SK-N-SH treated with all-trans-retinoic acid at 6 μM for 48 hours (cell line): ENCODE data around the gene DSTYK.
"Not testable (repeated sequence)": the region's sequence is repeated elsewhere in the genome, so short reads cannot be mapped to it uniquely, and the experiment has no call there.

Experiments
- ATAC-seq: fragments of 200-7000 bp; cut with Tn5 transposase; 3 replicates; pipeline ENCODE4 v1.9.1; 2020; ENCODE audit warnings: mild to moderate bottlenecking, moderate library complexity
- ARNTL ChIP-seq: fragments of 450-650 bp; formaldehyde crosslinking; IDR thresholded peaks from 2 replicates; pipeline ENCODE4 v1.5.0; 2020; ENCODE audit warnings: low read depth, mild to moderate bottlenecking, moderate library complexity, borderline replicate concordance
- BACH2 ChIP-seq: fragments of 250-450 bp; sonication (Bioruptor Pico); IDR thresholded peaks from 2 replicates; pipeline ENCODE4 v1.9.0; 2021; ENCODE audit warnings: mild to moderate bottlenecking, borderline replicate concordance
- CREB5 ChIP-seq: fragments of 250-450 bp; sonication (Bioruptor Pico); IDR thresholded peaks from 2 replicates; pipeline ENCODE4 v1.5.1; 2020; ENCODE audit warnings: low read depth, mild to moderate bottlenecking, moderate library complexity
- CSRNP3 ChIP-seq: fragments of 250-450 bp; sonication (Bioruptor Pico); IDR thresholded peaks from 2 replicates; pipeline ENCODE4 v1.5.1; 2021; ENCODE audit warnings: mild to moderate bottlenecking, moderate library complexity
- ESRRG ChIP-seq: fragments of 250-450 bp; sonication (Bioruptor Pico); IDR thresholded peaks from 2 replicates; pipeline ENCODE4 v1.6.1; 2021; ENCODE audit warnings: mild to moderate bottlenecking
- GLIS3 ChIP-seq: fragments of 250-450 bp; sonication (Bioruptor Pico); IDR thresholded peaks from 2 replicates; pipeline ENCODE4 v1.5.0; 2020; ENCODE audit warnings: mild to moderate bottlenecking, moderate library complexity
- ISL1 ChIP-seq: fragments of 250-450 bp; sonication (Bioruptor Pico); IDR thresholded peaks from 2 replicates; pipeline ENCODE4 v2.1.2; 2022; ENCODE audit warnings: mild to moderate bottlenecking, moderate library complexity
- OSR1 ChIP-seq: fragments of 250-450 bp; sonication (Bioruptor Pico); IDR thresholded peaks from 2 replicates; pipeline ENCODE4 v1.8.0; 2022; ENCODE audit warnings: moderate library complexity, mild to moderate bottlenecking, inconsistent platforms
- POU6F1 ChIP-seq: fragments of 250-450 bp; sonication (Bioruptor Pico); IDR thresholded peaks from 2 replicates; pipeline ENCODE4 v1.8.0; 2021; ENCODE audit warnings: low read depth, mild to moderate bottlenecking, moderate library complexity, borderline replicate concordance
- RARB ChIP-seq: fragments of 250-450 bp; sonication (Bioruptor Pico); IDR thresholded peaks from 2 replicates; pipeline ENCODE4 v1.8.0; 2021; ENCODE audit warnings: mild to moderate bottlenecking, moderate library complexity
- TCF4 ChIP-seq: fragments of 250-450 bp; sonication (Bioruptor Pico); IDR thresholded peaks from 2 replicates; pipeline ENCODE4 v1.8.0; 2021; ENCODE audit warnings: mild to moderate bottlenecking, moderate library complexity, borderline replicate concordance
- TOX ChIP-seq: fragments of 250-450 bp; sonication (Bioruptor Pico); IDR thresholded peaks from 2 replicates; pipeline ENCODE4 v1.8.0; 2021; ENCODE audit warnings: mild to moderate bottlenecking, moderate library complexity, borderline replicate concordance
- ZC3H10 ChIP-seq: fragments of 250-450 bp; sonication (Bioruptor Pico); IDR thresholded peaks from 2 replicates; pipeline ENCODE4 v1.5.1; 2021; ENCODE audit warnings: mild to moderate bottlenecking, moderate library complexity
- ZFP3 ChIP-seq: fragments of 250-450 bp; sonication (Bioruptor Pico); IDR thresholded peaks from 2 replicates; pipeline ENCODE4 v1.5.0; 2020; ENCODE audit warnings: mild to moderate bottlenecking, moderate library complexity
- ZFP30 ChIP-seq: fragments of 450-650 bp; formaldehyde crosslinking; IDR thresholded peaks from 2 replicates; pipeline ENCODE4 v1.5.0; 2022; ENCODE audit warnings: mild to moderate bottlenecking, moderate library complexity
- ZNF565 ChIP-seq: fragments of 450-650 bp; formaldehyde crosslinking; conservative IDR thresholded peaks from 2 replicates; pipeline ENCODE4 v1.5.0; 2020; ENCODE audit warnings: low read depth, mild to moderate bottlenecking, moderate library complexity
- ZNF70 ChIP-seq: fragments of 450-650 bp; formaldehyde crosslinking; IDR thresholded peaks from 2 replicates; pipeline ENCODE4 v1.5.0; 2020; ENCODE audit warnings: mild to moderate bottlenecking, moderate library complexity
- TF ChIP-seq, protein P1 (sequence below): fragments of 250-450 bp; sonication (Bioruptor Pico); IDR thresholded peaks from 2 replicates; pipeline ENCODE4 v1.8.0; 2020; ENCODE audit warnings: mild to moderate bottlenecking, moderate library complexity, borderline replicate concordance

Gene DSTYK

GRCh38 chr1:205161076-205161475 is 50.4 kb downstream of the DSTYK start:
- no peak for ATAC-seq
- TF ChIP-seq ZFP3 (CRISPR knock-in tag) (no peak), POU6F1 (no peak), CSRNP3 (CRISPR knock-in tag) (no peak), CREB5 (no peak), ZFP30 (CRISPR knock-in tag) (no peak), ISL1 (CRISPR knock-in tag) (no peak), OSR1 (CRISPR knock-in tag) (no peak), ZC3H10 (CRISPR knock-in tag) (no peak), ESRRG (CRISPR knock-in tag) (no peak), ARNTL (CRISPR knock-in tag) (no peak), ZNF565 (CRISPR knock-in tag) (no peak)
- TF ChIP-seq, protein P1, sequence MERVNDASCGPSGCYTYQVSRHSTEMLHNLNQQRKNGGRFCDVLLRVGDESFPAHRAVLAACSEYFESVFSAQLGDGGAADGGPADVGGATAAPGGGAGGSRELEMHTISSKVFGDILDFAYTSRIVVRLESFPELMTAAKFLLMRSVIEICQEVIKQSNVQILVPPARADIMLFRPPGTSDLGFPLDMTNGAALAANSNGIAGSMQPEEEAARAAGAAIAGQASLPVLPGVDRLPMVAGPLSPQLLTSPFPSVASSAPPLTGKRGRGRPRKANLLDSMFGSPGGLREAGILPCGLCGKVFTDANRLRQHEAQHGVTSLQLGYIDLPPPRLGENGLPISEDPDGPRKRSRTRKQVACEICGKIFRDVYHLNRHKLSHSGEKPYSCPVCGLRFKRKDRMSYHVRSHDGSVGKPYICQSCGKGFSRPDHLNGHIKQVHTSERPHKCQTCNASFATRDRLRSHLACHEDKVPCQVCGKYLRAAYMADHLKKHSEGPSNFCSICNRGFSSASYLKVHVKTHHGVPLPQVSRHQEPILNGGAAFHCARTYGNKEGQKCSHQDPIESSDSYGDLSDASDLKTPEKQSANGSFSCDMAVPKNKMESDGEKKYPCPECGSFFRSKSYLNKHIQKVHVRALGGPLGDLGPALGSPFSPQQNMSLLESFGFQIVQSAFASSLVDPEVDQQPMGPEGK (CRISPR knock-in tag) = no peak

GRCh38 chr1:205158048-205158616 is 53.4 kb downstream of the DSTYK start:
- TF ChIP-seq CREB5 = no peak
- ATAC-seq = no peak

- not testable (repeated sequence) for ATAC-seq
Observed at GRCh38 chr1:205155665-205156377, 55.7 kb downstream of the DSTYK start.

DNA sequence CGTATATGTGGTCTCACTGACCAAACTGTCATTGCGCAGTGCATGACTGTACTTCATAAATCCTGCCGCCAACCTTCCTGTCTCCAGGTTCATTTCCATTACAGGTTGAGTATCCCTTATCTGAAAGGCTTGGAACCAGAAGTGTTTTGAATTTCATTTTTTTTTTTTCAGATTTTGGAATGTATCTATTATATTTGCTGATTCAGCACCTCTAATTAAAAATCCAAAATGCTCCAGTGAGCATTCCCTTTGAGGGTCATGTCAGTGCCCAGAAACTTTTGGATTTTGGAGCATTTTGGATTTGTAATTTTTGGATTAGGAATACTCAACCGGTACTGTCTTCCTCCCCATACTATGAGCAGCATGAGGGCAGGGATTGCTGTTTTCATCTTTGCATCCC is 59.0 kb downstream of the DSTYK start:
- TF ChIP-seq RARB (CRISPR knock-in tag) = no peak
- TF ChIP-seq, protein P1 (CRISPR knock-in tag) = no peak
- TF ChIP-seq TOX (CRISPR knock-in tag) = no peak
- no peak for TF ChIP-seq ZC3H10 (CRISPR knock-in tag)
- no peak for TF ChIP-seq ESRRG (CRISPR knock-in tag)
- TF ChIP-seq BACH2 (CRISPR knock-in tag) = no peak
- no peak for TF ChIP-seq GLIS3 (CRISPR knock-in tag)
- TF ChIP-seq CSRNP3 (CRISPR knock-in tag) = no peak
- no peak for TF ChIP-seq ZNF70 (CRISPR knock-in tag)
- no peak for TF ChIP-seq POU6F1
- no peak for TF ChIP-seq OSR1 (CRISPR knock-in tag)
- TF ChIP-seq ZNF565 (CRISPR knock-in tag) = no peak
- TF ChIP-seq ZFP3 (CRISPR knock-in tag) = no peak
- TF ChIP-seq TCF4 (CRISPR knock-in tag) = no peak
- no peak for ATAC-seq
